Fibroblast of the aortic adventitia (primary cell): Measurements from ENCODE around the gene GNPNAT1. TPM values are rescaled to one million over a fixed set of nuclear protein-coding genes. Genes with fewer than 3 reads are reported as not detected.

Source experiments
- DNase-seq: peaks from one replicate; pipeline ENCODE4 v3.0.0-alpha.2; 2010; ENCODE audit warnings: low read depth
- H3K4me3 ChIP-seq: 2 replicates; pipeline ENCODE4 v1.5.1; 2011; ENCODE audit warnings: low read depth, mild to moderate bottlenecking, control low read depth, low read length, moderate library complexity
- CTCF ChIP-seq: IDR thresholded peaks from 2 replicates; pipeline ENCODE4 v1.5.1; 2011; ENCODE audit warnings: mild to moderate bottlenecking, low read length, control low read depth, inconsistent platforms; ENCODE audit not compliant: insufficient read depth
- total RNA-seq: library from RNA; depleted of rRNA; stranded (reverse); fragments of >200 nt; gene quantifications from 2 replicates; pipeline ENCODE4 v1.2.3, GENCODE V29; 2012; ENCODE audit warnings: low replicate concordance

GNPNAT1 gene
- total RNA-seq, 1 donor = 59.9 TPM

GRCh38 chr14:52833891-52834290 is 42.5 kb upstream of the GNPNAT1 start:
- no peak for TF ChIP-seq CTCF

GRCh38 chr14:52829527-52830185 is 38.2 kb upstream of the GNPNAT1 start:
- no peak for TF ChIP-seq CTCF
- DNase-seq = no peak
- no peak overlapping the region for H3K4me3 ChIP-seq

More at GRCh38 chr14:52833891-52834290, 42.5 kb upstream of the GNPNAT1 start:
- DNase-seq = no peak
- H3K4me3 ChIP-seq = no peak overlapping the region

DNA sequence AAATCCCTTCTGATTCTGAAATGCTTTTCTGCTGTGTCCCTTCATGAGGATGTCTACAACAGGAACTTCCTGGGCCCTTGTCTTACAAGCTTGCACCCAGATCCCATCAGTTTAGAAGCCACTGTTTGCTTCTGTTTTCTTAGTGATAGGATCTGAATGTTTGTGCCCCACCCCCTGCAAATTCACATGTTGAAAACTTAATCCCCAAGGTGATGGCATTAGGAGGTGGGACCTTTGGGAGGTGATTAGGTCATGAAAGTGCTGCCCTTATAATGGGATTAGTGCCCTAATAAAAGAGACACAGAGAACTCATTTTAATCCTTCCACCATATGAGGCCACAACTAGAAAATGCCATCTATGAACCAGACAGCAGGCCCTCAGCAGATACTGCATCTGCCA is 36.0 kb upstream of the GNPNAT1 start:
- no peak for TF ChIP-seq CTCF
- no peak overlapping the region for H3K4me3 ChIP-seq
- no peak for DNase-seq

- TF ChIP-seq CTCF = no peak
- H3K4me3 ChIP-seq = no peak overlapping the region
- DNase-seq = no peak
Observed at GRCh38 chr14:52825085-52825484, 33.7 kb upstream of the GNPNAT1 start.

- peak; percentile 9 for DNase-seq
- no peak overlapping the region for H3K4me3 ChIP-seq
- TF ChIP-seq CTCF = no peak
Observed at GRCh38 chr14:52824462-52824861, 33.1 kb upstream of the GNPNAT1 start.

- H3K4me3 ChIP-seq = no peak overlapping the region
- TF ChIP-seq CTCF = no peak
- no peak for DNase-seq
Observed at GRCh38 chr14:52821805-52822250, 30.4 kb upstream of the GNPNAT1 start.

DNA sequence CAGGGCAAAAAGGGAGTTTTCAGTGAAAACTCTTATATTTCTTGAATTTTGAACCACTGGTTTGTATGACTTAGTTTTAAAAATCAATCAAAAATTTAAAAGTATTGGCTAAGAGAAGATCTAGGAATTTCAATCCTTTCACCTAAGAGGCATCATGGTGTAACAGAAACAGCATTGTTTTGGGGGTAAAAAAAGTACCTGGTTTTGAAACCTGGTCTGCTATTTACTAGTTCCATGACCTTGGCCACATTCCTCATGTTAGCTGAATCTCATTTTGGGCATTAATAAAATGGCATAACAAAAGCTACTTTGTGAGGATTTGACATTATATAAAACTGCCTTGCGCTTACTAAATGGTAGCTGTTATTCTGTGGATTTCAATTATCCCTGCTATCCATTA is 16.7 kb upstream of the GNPNAT1 start:
- no peak for DNase-seq
- no peak for TF ChIP-seq CTCF
- H3K4me3 ChIP-seq = no peak overlapping the region
